ENCODE data around the gene PRKAR2B.

The PRKAR2B gene

DNA sequence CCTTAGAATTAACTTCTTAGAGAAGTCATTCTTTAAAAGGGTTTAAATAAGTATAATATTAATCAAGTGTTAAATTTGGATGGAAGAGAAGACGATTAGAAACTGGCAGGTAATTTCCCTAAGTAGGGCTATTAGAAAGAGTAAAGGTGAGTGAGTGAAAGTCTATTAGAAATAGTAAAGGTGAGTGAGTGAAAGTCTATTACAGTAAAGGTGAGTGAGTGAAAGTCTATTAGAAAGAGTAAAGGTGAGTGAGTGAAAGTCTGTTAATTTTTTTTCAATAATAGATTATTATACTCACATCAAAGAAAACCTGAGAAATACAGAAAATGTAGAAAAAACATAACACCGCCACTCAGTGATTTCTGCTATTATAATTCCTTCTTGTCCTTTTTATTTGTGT, 113.5 kb downstream of the PRKAR2B start:
- no peak for DNase-seq (ENCODE audit: low read depth in 3 of 3)

DNA sequence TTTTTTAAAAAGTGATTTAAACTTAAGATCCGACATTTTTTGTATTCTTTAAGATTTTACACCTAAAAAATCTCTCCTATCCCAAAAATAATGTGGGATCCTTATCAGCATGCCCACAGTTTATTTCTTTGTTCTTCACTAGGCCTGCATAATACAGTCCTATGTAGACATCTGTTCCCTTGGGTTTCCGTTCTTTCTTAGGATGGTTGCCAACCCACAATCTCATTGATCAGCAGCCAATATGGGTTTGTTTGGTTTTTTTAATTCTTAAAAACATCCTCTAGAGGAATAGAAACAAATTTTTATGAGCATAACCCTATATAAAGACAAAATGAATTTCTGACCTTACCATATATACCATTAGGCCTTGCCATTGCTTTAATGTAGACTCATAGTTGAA, 115.9 kb downstream of the PRKAR2B start:
- no peak for DNase-seq (ENCODE audit: low read depth in 3 of 3)

DNA sequence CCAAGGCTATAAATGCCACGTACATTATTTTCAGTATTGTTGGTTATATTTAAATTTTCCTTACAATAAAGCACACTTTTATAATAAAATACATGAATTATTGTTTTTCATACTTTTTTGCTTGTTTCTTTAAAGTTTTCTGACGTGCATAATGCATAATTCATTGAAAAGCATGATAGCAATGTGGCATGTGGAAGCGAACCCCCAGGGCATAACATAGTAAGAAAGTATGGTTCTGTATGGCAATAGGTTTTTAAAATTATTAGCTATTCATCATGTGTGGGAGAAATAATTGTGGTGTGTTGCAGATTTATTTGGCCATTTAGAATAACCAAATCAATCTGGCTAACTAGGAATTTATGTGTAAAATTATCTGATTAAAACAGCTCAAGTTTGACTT, 116.9 kb downstream of the PRKAR2B start:
- no peak for DNase-seq (ENCODE audit: low read depth in 3 of 3)

DNA sequence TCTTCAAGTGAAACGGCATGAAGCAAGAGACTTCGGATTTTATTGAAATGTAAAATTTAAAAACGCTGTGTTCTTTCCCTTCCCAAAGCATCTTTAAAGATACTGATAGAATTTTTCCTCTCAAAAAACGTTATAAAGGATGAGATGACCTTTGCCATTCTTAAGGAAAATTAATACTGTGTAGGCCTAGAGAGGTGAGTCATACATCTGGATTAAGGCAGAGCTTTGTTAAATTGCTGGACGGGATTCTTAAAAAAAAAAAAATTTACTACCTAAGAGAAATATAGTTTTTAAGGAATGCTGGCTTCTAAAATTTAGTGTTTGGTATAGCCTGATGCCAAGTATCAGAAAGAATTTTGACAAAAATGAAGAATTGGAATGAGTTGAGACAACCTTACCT, 118.0 kb downstream of the PRKAR2B start:
- no peak for DNase-seq (ENCODE audit: low read depth in 3 of 3)

DNA sequence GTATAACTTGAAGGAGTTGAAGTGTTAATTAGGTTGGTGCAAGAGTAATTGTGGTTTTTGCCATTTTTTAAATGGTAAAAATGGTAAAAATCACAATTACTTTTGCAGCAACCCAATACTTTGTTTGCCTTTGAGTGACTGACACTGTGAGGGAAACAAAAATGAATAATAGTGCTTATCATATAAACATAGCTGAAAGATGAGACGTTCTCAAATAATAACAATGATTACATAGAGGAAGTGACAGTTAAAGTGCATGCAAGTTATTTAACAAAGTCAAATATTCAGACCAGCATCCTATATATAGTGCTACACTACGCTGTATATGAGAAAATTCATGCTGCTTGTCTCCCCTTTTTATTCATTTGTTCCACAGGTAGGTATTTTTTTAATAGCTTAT, 119.6 kb downstream of the PRKAR2B start:
- no peak for DNase-seq (ENCODE audit: low read depth in 3 of 3)

DNA sequence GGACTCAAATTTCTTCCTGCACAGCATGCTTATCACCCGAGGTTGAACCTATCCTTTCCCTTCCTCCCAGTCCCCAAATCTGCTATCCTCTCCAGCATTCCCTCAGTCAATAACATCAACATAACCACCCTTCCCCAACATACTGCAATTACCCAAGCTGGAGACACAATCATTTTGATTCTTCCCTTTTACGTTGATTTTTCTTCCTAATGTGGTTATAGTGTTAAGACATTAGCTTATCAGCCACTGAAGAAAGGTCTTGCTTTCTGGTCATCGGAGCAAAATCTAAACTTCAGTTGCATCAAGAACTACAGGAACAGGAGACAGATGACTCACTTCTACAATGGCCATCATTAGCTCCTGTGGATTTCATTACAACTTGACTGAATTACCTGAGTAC, 120.8 kb downstream of the PRKAR2B start:
- no peak for DNase-seq (ENCODE audit: low read depth in 3 of 3)

DNA sequence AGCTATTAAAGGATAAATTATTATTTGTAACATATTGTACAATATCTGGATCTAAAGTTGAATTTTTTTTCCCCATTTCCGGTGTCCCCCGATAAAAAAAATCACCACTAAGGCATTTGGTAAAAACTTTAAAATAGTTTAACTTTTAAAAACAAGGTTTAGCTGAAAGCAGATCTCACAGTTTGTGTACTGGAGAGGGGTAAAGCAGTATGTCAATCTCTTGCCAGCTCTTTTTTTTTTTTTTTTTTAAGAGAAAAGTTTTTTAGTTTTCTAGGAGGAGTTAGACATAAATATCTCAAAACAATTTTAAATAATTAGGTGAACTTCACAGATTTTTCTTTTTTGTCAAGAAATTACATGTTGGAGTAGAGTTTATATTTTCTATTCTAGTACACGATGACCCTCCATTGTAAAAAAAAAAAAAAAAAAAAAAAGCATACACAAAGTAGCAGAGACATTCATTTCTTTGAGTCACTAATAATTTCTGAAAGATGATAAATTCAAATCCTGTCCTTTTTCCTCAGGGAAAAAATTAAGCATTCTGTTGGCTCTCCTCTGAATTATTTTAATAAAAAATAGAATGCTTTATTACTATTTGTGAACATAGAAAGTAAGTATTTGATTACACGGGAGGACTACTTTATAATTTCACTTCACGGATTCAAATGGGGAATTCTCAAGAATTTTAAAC, 122.4 kb downstream of the PRKAR2B start:
- DNase-seq (ENCODE audit: low read depth in 3 of 3), result no peak

GRCh38 chr7:107167483-107168232, 123.2 kb downstream of the PRKAR2B start:
- DNase-seq (ENCODE audit: low read depth in 3 of 3), result peak; percentile 31 to 55 (median 41)

GRCh38 chr7:107168233-107169119, 124.0 kb downstream of the PRKAR2B start, which contains the start of gene HBP1:
Gene HBP1, plus strand, starts transcription at chr7:107169003. Its CDS starts 10,891 bp downstream, at chr7:107179894.
- peak; percentile 92 to 98 (median 95) for DNase-seq (ENCODE audit: low read depth in 3 of 3)

GRCh38 chr7:107169120-107170050, 124.9 kb downstream of the PRKAR2B start:
- DNase-seq (ENCODE audit: low read depth in 3 of 3), result peak; percentile 72 to 86 (median 77)

- DNase-seq (ENCODE audit: low read depth in 3 of 3), result no peak
These were observed 125.8 kb downstream of the PRKAR2B start for GRCh38 chr7:107170051-107170915.

- no peak for DNase-seq (ENCODE audit: low read depth in 3 of 3)
These were observed 127.0 kb downstream of the PRKAR2B start for GRCh38 chr7:107171496-107171895.

DNA sequence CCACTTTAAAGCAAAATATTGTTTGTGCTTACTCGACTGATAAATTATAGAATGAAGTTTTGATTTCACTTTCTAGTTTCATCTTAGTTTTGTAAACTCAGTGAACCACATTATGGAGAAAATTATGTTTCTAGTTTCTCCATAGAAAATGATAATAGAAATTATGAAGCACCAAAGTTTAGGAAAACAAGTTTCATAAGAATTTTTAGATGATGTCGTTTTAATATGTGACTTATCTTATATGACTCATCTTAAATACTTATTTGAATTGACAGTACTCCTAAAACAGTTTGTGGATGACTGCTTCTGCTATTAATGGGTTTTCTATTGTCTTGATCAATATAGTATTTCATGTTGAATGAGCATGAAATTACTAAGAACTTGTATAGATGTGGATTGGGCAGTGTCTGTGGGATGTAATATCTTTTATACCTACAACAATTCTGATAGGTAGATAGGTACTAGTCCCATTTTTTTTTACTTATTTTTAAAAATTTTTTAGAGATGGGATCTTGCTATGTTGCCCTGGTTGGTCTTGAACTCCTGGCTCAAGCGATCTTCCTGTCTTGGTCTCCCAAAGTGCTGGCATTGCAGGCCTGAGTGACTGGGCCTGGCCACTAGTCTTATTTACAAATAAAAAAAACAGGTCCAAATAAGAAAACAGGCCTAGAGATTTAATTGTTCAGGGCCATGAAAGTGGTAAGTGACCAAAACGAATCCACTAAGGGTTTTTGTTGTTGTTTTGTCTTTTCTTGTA, 127.9 kb downstream of the PRKAR2B start:
- DNase-seq (ENCODE audit: low read depth in 3 of 3), result no peak

DNA sequence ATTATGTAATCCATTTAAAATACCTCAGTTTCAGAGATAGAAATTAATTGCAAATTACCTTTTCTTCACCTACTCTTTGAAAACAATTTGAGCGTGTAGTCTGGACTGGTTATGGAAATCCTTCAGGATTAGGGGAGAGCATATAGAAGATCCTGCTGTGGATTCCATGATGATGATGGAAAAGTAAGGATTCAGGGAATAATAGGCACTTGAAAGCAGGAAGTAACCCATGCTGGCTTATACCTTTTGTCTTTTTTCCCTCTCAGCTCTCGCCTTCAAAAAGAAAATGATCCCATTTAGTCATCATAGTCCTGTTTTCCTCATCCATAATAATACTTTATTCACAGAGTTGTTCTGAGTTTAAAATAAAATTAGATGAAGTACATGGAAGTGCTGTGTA, 128.7 kb downstream of the PRKAR2B start:
- DNase-seq (ENCODE audit: low read depth in 3 of 3), result no peak

- no peak for DNase-seq (ENCODE audit: low read depth in 3 of 3)
These were observed 129.3 kb downstream of the PRKAR2B start for GRCh38 chr7:107173691-107174406.

DNA sequence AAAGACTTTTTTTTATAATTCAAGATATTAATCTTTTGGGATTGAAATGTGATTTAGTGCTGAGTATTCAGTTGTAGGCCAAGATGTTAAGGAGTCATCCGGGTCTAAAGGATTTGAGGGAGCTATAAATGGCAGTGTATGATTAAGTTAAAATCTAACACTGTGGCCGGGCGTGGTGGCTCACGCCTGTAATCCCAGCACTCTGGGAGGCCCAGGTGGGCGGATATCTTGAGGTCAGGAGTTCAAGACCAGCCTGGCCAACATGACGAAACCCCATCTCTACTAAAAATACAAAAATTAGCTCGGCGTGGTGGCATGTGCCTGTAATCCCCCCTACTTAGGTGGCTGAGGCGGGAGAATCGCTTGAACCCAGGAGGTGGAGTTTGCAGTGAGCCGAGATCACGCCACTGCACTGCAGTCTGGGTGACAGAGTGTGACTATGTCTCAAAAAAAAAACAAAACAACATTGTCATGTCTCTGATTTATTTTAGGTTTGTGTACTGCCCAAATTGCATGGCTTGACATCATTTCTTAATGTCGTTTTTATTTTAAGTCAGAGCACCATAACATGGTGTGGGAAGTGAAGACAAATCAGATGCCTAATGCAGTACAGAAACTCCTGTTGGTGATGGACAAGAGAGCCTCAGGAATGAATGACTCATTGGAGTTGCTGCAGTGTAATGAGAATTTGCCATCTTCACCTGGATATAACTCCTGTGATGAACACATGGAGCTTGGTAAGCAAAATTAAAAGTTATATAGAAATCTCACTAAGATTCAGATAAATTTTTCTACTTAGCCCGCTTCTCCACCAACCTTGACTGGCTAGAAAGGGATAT, 135.0 kb downstream of the PRKAR2B start:
- DNase-seq (ENCODE audit: low read depth in 3 of 3), result no peak

GRCh38 chr7:107180378-107180777, 135.9 kb downstream of the PRKAR2B start:
- DNase-seq (ENCODE audit: low read depth in 3 of 3), result peak; percentile 41 to 64 (median 49)

DNA sequence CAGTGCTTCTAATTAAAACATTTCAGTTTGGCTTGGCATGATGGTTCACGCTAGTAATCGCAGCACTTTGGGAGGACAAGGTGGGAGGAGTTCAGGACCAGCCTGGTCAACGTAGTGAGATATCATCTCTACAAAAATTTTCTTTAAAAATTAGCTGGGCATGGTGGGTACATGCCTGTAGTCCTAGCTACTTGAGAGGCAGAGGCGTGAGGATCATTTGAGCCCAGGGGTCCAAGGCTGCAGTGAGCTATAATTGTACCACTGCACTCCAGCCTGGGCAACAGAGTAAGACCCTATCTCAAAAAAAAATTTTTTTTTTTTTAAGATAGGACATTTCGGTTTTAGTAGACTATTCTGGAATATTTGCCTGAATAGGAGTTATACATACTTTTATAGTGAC, 136.7 kb downstream of the PRKAR2B start:
- DNase-seq (ENCODE audit: low read depth in 3 of 3), result no peak
